GM23338 (cell line): ENCODE results near the gene DAGLA. TPM values are rescaled to one million over a fixed set of nuclear protein-coding genes. Genes with fewer than 3 reads are reported as not detected.
A peak's percentile ranks its signal among the peaks of the same experiment; 100 is the strongest.

ENCODE experiments used
- ATAC-seq: fragments of 200-7000 bp; cut with Tn5 transposase; 3 replicates; pipeline ENCODE4 v1.9.1; 2020
- DNase-seq: peaks from one replicate; pipeline ENCODE4 v3.0.0-alpha.2; 2015; ENCODE audit warnings: low spot score
- H2AFZ ChIP-seq: fragments of 200-600 bp; sonication (generic); 2 replicates; pipeline ENCODE4 v1.8.0; 2016; ENCODE audit warnings: antibody characterized with exemption, mild to moderate bottlenecking, moderate library complexity
- H3F3A ChIP-seq: fragments of 200-600 bp; sonication (generic); replicated peaks from 2 replicates; pipeline ENCODE4 v1.8.0; 2017; ENCODE audit warnings: antibody characterized with exemption, mixed run types, low read depth
- H3K27ac ChIP-seq: fragments of 200-600 bp; sonication (generic); 2 replicates; pipeline ENCODE4 v1.6.1; 2016; ENCODE audit warnings: low read depth
- H3K27me3 ChIP-seq: fragments of 200-600 bp; sonication (generic); 2 replicates; pipeline ENCODE4 v1.8.0; 2016; ENCODE audit warnings: mild to moderate bottlenecking, mixed run types, moderate library complexity; ENCODE audit not compliant: insufficient read depth
- H3K36me3 ChIP-seq: fragments of 200-600 bp; sonication (generic); 2 replicates; pipeline ENCODE4 v1.8.0; 2016; ENCODE audit warnings: mild to moderate bottlenecking; ENCODE audit not compliant: insufficient read depth
- H3K4me1 ChIP-seq: fragments of 200-600 bp; sonication (generic); 2 replicates; pipeline ENCODE4 v1.8.0; 2016; ENCODE audit warnings: mild to moderate bottlenecking, moderate library complexity; ENCODE audit not compliant: insufficient read depth
- H3K4me2 ChIP-seq: fragments of 200-600 bp; sonication (generic); 2 replicates; pipeline ENCODE4 v1.7.1; 2017; ENCODE audit warnings: mixed run types
- H3K4me3 ChIP-seq: fragments of 200-600 bp; sonication (generic); 2 replicates; pipeline ENCODE4 v1.6.1; 2016; ENCODE audit warnings: mixed run types
- H3K79me2 ChIP-seq: fragments of 200-600 bp; sonication (generic); replicated peaks from 2 replicates; pipeline ENCODE4 v1.8.0; 2017; ENCODE audit warnings: mild to moderate bottlenecking; ENCODE audit not compliant: insufficient read depth
- H3K9me2 ChIP-seq: fragments of 200-600 bp; sonication (generic); 2 replicates; pipeline ENCODE4 v1.8.0; 2017; ENCODE audit not compliant: insufficient read depth
- H4K20me1 ChIP-seq: fragments of 200-600 bp; sonication (generic); replicated peaks from 2 replicates; pipeline ENCODE4 v1.8.0; 2017; ENCODE audit warnings: mild to moderate bottlenecking; ENCODE audit not compliant: insufficient read depth
- H3K27ac Mint-ChIP-seq: 2 replicates; pipeline ENCODE4 v1.8.0; 2020; ENCODE audit warnings: inconsistent platforms, mild to moderate bottlenecking, moderate library complexity, mixed read lengths
- H3K27me3 Mint-ChIP-seq: 3 replicates; pipeline ENCODE4 v1.8.0; 2022; ENCODE audit warnings: low read depth, mild to moderate bottlenecking, moderate library complexity, mixed read lengths, inconsistent platforms; ENCODE audit not compliant: insufficient read depth, poor library complexity
- H3K36me3 Mint-ChIP-seq: 3 replicates; pipeline ENCODE4 v1.8.0; 2021; ENCODE audit warnings: low read depth, mild to moderate bottlenecking, inconsistent platforms, moderate library complexity, mixed read lengths
- H3K4me1 Mint-ChIP-seq: 3 replicates; pipeline ENCODE4 v1.8.0; 2020; ENCODE audit warnings: mild to moderate bottlenecking, inconsistent platforms, mixed read lengths
- H3K4me3 Mint-ChIP-seq: 3 replicates; pipeline ENCODE4 v1.8.0; 2021; ENCODE audit warnings: moderate library complexity, mild to moderate bottlenecking, inconsistent platforms, mixed read lengths
- H3K9me3 Mint-ChIP-seq: 3 replicates; pipeline ENCODE4 v1.8.0; 2020; ENCODE audit warnings: moderate library complexity, mild to moderate bottlenecking, inconsistent platforms, mixed read lengths
- EZH2 ChIP-seq: fragments of 200-600 bp; sonication (generic); IDR thresholded peaks from one replicate; pipeline ENCODE4 v1.8.0; 2017; ENCODE audit warnings: antibody characterized with exemption, mild to moderate bottlenecking, low read depth; ENCODE audit not compliant: unreplicated experiment
- STAT1 ChIP-seq: IDR thresholded peaks from one replicate; pipeline ENCODE4 v1.6.1; 2016; ENCODE audit warnings: antibody characterized with exemption; ENCODE audit not compliant: unreplicated experiment
- ZNF114 ChIP-seq: fragments of 250-450 bp; sonication (Bioruptor Pico); IDR thresholded peaks from 2 replicates; pipeline ENCODE4 v1.5.0; 2020; ENCODE audit warnings: mild to moderate bottlenecking, moderate library complexity
- polyA plus RNA-seq: library from polyadenylated mRNA; unstranded; fragments of >200 nt; fragmentation: Nextera tagmentation; extraction: Ambion mirVana; gene quantifications from 2 replicates; pipeline ENCODE4 v1.2.1, GENCODE V29; 2016
- total RNA-seq: library from RNA; depleted of rRNA; stranded (reverse); fragments of >200 nt; shearing (Covaris generic); gene quantifications from 2 replicates; pipeline ENCODE4 v1.2.3, GENCODE V29; 2014
- TF ChIP-seq, protein P1 (sequence below), 2 experiments: fragments of 200-600 bp in 1 of 2; sonication (generic) in 1 of 2; conservative IDR thresholded peaks; 2 replicates each; pipeline versions ENCODE4 v1.5.1 to v1.6.1; 2016 to 2017; ENCODE audit warnings: antibody characterized with exemption in 2 of 2, low read depth in 2 of 2, mild to moderate bottlenecking in 2 of 2, moderate library complexity in 1 of 2
- TF ChIP-seq, protein P2 (sequence below): IDR thresholded peaks from 2 replicates; pipeline ENCODE4 v1.6.1; 2016; ENCODE audit warnings: antibody characterized with exemption
- TF ChIP-seq, protein P3 (sequence below): IDR thresholded peaks from one replicate; pipeline ENCODE4 v1.6.1; 2018; ENCODE audit warnings: antibody characterized with exemption; ENCODE audit not compliant: unreplicated experiment

DAGLA gene
- total and polyA plus RNA-seq, 2 experiments from 2014 or later: 0.55 to 2.5 TPM

DNA sequence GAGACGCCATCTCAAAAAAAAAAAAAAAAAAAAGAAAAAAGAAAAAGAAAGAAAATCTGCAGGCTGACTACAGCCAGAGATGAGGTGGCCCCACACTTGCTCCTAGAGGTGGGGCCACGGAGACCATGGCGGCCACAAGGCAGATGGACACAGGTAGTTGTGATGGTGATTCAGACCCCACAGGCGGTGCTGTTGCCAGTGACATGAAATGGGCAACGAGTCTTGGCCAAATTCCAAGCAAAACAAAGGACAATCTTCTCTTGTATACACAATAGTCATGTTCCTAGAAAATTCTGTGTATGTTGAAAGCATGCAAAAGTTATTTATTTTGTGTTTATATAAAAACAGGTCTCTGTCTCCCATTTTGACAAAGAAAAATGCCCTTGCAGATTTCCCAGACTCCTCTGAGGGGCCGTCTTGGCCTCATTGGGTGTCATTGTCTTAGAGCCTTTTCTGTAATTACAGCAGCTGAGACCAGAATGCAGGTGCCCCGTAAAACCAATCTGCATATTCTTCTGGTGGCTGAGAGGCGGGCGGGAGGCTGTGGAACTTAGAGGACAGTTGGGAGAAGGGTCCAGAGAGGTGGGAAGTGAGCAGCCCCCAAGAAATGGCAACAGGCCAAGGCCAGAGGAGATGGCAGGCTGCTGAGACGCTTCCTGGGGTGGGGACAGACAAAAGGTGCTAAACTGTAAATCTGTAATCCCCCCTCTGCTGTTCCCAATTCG lies 22.5 kb upstream of the DAGLA start:
- 0 out of 2 replicates have a peak overlapping the region, but pooled peaks have one; percentile 68 for H3K27ac Mint-ChIP-seq
- Histone ChIP-seq H3K4me3 (no peak overlapping the region), H3K4me2 (no peak overlapping the region), H2AFZ (no peak overlapping the region), H3K27ac (no peak overlapping the region), H3K79me2 (no peaks in the 10 kb centered on the region), H3K4me1 (peaks cover 24% of the 10 kb centered on the region; the same call in 1 of the 2 replicates), H4K20me1 (no peaks in the 10 kb centered on the region), H3K9me2 (peaks cover 6% of the 10 kb centered on the region; the same call in 1 of the 2 replicates), H3K27me3 (no peaks in the 10 kb centered on the region), H3F3A (no peaks in the 10 kb centered on the region), H3K36me3 (no peaks in the 10 kb centered on the region)
- peaks cover 12% of the 10 kb centered on the region for H3K27me3 Mint-ChIP-seq
- ATAC-seq: no peak
- no peaks in the 10 kb centered on the region for H3K9me3 Mint-ChIP-seq
- H3K4me1 Mint-ChIP-seq: peaks cover 36% of the 10 kb centered on the region
- no peak overlapping the region for H3K4me3 Mint-ChIP-seq
- no peak for DNase-seq
- TF ChIP-seq EZH2: no peak
- TF ChIP-seq, protein P1, sequence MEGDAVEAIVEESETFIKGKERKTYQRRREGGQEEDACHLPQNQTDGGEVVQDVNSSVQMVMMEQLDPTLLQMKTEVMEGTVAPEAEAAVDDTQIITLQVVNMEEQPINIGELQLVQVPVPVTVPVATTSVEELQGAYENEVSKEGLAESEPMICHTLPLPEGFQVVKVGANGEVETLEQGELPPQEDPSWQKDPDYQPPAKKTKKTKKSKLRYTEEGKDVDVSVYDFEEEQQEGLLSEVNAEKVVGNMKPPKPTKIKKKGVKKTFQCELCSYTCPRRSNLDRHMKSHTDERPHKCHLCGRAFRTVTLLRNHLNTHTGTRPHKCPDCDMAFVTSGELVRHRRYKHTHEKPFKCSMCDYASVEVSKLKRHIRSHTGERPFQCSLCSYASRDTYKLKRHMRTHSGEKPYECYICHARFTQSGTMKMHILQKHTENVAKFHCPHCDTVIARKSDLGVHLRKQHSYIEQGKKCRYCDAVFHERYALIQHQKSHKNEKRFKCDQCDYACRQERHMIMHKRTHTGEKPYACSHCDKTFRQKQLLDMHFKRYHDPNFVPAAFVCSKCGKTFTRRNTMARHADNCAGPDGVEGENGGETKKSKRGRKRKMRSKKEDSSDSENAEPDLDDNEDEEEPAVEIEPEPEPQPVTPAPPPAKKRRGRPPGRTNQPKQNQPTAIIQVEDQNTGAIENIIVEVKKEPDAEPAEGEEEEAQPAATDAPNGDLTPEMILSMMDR (conservative IDR thresholded peaks at IDR 0.05; ENCODE audit: low read depth in 2 of 2): no peak
- TF ChIP-seq STAT1: no peak
- TF ChIP-seq, protein P2, sequence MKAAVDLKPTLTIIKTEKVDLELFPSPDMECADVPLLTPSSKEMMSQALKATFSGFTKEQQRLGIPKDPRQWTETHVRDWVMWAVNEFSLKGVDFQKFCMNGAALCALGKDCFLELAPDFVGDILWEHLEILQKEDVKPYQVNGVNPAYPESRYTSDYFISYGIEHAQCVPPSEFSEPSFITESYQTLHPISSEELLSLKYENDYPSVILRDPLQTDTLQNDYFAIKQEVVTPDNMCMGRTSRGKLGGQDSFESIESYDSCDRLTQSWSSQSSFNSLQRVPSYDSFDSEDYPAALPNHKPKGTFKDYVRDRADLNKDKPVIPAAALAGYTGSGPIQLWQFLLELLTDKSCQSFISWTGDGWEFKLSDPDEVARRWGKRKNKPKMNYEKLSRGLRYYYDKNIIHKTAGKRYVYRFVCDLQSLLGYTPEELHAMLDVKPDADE: no peak
- TF ChIP-seq, protein P3, sequence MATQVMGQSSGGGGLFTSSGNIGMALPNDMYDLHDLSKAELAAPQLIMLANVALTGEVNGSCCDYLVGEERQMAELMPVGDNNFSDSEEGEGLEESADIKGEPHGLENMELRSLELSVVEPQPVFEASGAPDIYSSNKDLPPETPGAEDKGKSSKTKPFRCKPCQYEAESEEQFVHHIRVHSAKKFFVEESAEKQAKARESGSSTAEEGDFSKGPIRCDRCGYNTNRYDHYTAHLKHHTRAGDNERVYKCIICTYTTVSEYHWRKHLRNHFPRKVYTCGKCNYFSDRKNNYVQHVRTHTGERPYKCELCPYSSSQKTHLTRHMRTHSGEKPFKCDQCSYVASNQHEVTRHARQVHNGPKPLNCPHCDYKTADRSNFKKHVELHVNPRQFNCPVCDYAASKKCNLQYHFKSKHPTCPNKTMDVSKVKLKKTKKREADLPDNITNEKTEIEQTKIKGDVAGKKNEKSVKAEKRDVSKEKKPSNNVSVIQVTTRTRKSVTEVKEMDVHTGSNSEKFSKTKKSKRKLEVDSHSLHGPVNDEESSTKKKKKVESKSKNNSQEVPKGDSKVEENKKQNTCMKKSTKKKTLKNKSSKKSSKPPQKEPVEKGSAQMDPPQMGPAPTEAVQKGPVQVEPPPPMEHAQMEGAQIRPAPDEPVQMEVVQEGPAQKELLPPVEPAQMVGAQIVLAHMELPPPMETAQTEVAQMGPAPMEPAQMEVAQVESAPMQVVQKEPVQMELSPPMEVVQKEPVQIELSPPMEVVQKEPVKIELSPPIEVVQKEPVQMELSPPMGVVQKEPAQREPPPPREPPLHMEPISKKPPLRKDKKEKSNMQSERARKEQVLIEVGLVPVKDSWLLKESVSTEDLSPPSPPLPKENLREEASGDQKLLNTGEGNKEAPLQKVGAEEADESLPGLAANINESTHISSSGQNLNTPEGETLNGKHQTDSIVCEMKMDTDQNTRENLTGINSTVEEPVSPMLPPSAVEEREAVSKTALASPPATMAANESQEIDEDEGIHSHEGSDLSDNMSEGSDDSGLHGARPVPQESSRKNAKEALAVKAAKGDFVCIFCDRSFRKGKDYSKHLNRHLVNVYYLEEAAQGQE: no peak
- TF ChIP-seq ZNF114 (CRISPR knock-in tag): no peak
- no peaks in the 10 kb centered on the region for H3K36me3 Mint-ChIP-seq
